HG02943 (cell line): ENCODE measurements around the gene HNRNPA3.
"Not testable (repeated sequence)": the region's sequence is repeated elsewhere in the genome, so short reads cannot be mapped to it uniquely, and the experiment has no call there.

Experiments used
- ATAC-seq: cut with Tn5 transposase; IDR thresholded peaks from one replicate; pipeline ENCODE4 v1.9.1; 2021; ENCODE audit warnings: mild to moderate bottlenecking, low read depth, moderate library complexity; ENCODE audit not compliant: unreplicated experiment

The HNRNPA3 gene

DNA sequence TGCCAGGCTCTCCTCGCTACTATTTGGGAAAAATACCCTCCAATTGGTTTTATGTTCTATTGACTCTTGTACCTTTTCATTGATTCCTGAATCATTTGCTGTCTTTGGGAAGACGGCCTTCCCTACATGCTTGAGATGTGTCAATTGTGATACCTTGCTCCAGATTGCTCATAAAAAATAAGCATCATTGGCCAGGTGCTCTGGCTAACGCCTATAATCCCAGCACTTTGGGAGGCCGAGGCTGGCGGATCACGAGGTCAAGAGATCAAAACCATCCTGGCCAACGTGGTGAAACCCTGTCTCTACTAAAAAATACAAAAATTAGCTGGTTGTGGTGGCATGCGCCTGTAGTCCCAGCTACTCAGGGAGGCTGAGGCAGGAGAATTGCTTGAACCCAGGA lies 54.4 kb downstream of the HNRNPA3 start:
- ATAC-seq = not testable (repeated sequence)

DNA sequence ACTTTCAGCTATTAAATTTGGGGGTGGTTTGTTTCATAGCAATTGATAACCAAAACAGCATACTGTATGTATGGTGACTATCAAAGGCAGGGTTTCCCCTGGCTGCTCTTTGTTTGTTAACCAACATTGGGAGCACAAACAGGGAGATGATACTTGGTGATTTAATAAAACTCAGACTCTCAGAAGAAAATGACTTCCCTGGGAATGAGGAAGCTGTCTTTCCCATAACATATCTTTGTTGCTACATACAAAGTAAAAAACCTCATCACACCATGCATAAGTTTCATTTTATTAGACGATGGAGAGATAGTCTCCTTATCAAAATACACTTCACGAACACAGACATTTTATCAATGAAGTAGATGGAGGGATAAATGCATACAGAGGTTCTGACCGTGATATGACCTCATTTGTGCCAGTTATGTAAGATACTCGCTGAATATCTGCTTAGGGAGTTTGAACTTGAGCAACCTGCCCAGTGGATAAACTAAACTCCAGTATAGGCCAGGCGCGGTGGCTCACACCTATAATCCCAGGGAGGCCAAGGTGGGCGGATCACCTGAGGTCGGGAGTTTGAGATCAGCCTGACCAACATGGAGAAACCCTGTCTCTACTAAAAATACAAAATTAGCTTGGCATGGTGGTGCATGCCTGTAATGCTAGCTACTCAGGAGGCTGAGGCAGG lies 55.7 kb downstream of the HNRNPA3 start:
- ATAC-seq = no peak

DNA sequence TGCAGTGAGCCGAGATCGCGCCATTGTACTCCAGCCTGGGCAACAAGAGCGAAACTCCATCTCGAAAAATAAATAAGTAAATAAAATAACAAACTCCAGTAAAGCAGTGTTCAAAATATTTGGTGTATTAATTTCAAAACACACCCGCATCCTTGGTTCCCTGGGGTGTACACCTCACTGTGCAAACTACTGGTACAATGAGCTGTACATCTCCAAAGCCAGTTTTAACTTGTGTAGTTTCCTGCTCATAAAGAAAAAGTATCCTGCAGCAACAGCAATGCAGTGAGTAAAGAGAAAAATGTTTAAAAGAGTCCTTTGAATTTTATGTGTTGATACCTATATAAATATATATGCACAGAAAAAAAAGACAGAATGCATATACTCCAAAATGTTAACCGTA lies 56.3 kb downstream of the HNRNPA3 start:
- ATAC-seq = no peak

DNA sequence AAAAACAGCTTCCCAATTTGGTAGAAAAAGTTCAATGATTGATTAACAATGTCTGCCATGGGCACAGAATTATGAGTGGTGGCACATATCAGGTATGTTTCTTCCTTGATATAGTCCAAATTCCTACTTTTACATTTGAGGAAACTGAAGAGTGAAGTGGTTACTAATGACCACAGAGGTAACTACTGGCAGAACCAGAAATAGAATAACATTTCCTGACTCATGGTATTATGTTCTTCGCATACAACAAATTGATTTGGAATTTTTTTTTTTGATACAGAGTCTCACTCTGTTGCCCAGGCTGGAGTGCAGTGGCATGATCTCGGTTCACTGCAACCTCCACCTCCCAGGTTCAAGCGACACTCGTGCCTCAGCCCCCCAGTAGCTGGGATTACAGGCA lies 57.9 kb downstream of the HNRNPA3 start:
- ATAC-seq = no peak

DNA sequence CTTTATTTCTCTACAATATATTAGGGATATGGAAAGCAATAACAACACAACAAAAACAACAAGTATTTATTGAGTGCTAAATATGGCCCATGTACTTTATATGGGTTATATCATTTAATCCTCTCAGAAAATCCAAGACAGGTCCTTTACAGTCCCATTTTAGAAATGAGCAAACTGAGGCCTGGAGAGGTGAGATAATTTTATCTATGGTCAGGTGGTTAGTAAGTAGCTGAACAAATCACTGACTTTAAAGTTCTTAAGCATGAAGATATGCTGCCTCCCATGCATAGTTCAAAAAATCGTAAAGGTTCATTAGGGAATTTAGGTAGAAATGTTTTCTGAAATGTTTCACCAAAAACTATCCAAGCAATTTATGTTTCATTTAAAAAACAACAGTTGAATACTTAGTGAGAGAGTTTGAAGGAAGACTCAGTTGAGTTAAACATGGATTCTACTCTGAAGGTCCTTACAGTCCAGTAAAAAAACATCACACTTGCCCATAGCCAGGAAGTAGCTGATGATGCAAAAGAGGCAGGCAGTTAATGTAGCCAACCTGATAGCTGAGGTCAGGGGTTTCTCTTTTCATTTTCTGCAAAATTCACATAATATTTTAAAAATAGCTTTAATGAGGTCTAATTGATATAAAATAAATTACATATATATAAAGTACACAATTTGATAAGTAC lies 59.5 kb downstream of the HNRNPA3 start:
- no peak for ATAC-seq

DNA sequence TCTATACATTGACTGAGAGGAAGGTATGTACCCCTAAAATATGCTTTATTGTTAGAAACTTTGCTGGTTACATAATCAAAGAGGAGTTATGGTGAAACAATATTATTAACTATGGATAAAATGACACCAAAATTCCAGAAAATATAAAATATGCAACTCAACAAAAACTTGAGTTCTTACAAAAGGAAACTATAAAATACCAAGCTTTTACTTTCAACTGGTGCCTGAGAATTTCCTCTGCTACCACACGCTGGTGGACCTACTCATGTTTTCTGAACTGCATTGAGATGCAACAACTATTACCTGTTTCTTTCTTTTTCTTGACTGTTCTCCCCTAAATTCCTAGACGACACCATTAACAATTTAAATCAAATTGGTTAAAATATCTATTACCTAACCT lies 60.2 kb downstream of the HNRNPA3 start:
- ATAC-seq = no peak

DNA sequence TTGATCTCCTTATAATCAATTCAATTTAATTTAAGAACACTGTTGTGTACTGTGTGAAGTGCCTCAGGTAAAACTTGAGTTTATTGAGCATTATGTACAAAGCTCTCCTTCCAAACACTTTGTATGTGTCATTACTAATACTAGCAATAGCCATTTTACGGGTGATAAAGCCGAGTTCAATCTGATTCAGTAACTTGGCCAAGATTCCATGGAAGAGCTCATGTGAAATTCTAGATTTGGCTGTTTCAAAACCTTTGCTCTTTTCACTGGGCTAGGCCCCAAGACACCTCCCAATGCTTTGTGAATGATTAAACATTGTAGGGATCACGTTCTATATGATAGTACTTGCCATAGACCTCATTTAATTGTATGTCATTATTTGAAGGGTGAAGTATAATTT lies 60.8 kb downstream of the HNRNPA3 start:
- ATAC-seq = no peak
